HG03066 (cell line): ENCODE measurements around the gene DNAH14.
"Not testable (repeated sequence)": the region's sequence is repeated elsewhere in the genome, so short reads cannot be mapped to it uniquely, and the experiment has no call there.

Experiments used
- ATAC-seq: cut with Tn5 transposase; IDR thresholded peaks from one replicate; pipeline ENCODE4 v1.9.1; 2021; ENCODE audit warnings: low read depth; ENCODE audit not compliant: unreplicated experiment

Gene DNAH14

DNA sequence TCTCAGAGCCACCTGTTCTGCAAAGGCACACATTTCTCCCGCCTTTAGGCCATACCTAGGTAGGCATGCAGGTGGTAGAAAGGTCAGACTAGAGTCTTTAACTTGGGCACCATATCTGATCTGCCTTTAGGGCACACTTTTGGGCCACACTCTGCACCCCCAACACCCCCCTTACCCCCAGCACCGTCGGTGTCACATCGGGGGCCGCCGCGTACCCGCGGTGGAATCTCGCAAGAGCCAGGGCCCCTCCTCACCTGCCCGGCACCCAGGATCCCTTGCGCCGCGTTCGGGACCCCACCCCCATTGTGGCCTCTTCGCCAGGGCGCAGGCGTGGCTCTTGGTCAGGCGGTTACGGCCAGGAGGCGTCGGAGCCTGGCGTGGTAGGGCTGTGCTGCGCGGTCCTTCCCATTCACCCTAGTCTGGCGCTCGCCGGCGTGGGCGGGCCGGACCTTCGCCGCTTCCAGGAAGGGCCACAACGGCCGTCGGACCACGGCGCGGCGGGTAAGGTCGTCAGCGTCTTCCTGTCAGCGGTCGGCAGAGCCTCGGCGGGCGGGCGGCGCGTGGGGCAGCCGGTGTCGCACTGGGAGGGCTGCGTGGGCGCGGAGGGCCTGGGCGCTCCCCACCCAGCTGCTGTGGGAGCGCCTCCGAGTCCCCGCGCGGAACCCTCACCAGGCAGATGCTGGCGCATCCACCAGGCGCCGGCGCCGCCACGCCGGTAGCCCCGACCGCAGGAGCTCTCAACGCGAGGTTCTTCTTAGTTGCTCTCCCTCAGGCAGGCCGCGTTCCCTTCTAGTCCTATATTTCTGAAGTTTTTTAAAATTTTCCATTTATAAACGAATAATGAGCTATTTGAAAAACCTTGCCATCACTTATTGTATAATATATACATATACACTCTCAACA, at the start of gene DNAH14:
TSS of gene DNAH14 (plus strand) at position 341 of the 903 bp plus-strand sequence. CDS start 23,028 bp downstream, outside the sequence.
- no peak for ATAC-seq

- ATAC-seq, result no peak
Observed at GRCh38 chr1:224880593-224881307, 48.7 kb upstream of the DNAH14 start.

DNA sequence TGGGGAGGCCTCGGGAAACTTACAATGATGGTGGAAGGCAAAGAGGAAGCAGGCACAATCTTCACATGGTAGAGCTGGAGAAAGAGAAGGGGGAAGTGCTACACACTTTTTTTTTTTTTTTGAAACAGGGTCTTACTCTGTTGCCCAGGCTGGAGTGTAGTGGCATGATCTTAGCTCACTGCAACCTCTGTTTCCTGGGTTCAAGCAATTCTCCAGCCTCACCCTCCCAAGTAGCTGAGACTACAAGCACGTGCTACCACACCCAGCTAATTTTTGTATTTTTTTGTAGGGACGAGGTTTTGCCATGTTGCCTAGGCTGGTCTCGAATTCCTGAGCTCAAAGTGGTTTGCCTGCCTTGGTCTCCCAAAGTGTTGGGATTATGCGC, 48.2 kb upstream of the DNAH14 start:
- not testable (repeated sequence) for ATAC-seq

- no peak for ATAC-seq
Observed at GRCh38 chr1:224881762-224882211, 47.7 kb upstream of the DNAH14 start.

GRCh38 chr1:224882264-224882663, 47.2 kb upstream of the DNAH14 start:
- no peak for ATAC-seq

GRCh38 chr1:224883091-224883490, 46.4 kb upstream of the DNAH14 start:
- no peak for ATAC-seq

DNA sequence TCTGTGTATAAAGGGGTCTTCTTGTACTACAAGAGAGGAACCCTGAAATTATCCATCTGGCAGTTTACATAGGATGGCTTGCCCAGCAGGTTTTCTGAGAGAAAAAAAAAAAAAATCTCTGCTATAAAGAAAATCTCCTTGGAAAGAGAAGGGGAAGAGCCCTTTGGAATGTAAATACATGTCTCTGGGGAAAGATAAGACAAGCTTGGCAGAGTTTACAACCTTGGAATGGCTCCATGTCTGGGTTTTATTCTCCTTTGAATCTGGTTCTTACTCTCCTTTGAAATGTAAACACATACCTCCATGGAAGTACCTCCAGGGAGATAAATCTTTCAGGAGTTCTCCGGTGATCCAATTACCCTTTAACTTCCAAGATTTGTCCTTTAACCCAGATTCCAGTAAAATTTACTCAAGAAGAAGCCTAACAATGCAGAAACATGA, 45.1 kb upstream of the DNAH14 start:
- ATAC-seq, result no peak

DNA sequence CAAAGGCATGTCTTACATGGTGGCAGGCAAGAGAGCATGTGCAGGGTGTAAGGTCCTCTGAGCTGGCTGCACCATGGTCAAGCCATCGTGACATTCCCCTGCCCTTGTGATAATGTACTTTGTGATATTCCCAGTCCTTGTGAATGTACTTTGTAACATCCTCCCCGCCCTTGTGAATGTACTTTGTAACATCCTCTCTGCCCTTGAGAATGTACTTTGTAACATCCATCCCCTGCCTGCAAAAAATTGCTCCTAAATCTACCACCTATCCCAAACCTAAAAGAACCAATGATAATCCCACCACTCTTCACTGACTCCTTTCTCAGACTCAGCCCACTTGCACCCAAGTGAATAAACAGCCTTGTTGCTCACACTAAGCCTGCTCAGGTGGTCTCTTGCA, 44.1 kb upstream of the DNAH14 start:
- not testable (repeated sequence) for ATAC-seq

- ATAC-seq, result no peak
Observed at GRCh38 chr1:224894915-224895314, 34.6 kb upstream of the DNAH14 start.

GRCh38 chr1:224896130-224896781, 33.2 kb upstream of the DNAH14 start:
- no peak for ATAC-seq

GRCh38 chr1:224897529-224898327, 31.7 kb upstream of the DNAH14 start:
- no peak for ATAC-seq

DNA sequence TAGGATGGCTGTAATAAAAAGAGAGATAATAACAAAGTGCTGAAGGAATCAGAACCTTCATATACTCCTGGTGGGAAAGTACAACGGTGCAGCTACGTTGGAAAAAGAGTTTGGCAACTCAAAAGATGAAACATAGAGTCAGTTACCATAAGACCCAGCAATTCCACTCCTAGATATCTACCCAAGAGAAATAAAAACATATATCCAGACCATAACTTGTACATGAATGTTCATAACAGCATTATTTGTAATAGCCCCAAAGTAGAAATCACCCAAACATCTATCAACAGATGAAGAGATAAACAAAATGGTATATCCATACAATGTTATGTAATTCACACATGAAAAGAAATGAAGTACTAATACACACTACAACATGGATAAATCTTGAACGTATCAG, 30.5 kb upstream of the DNAH14 start:
- no peak for ATAC-seq

DNA sequence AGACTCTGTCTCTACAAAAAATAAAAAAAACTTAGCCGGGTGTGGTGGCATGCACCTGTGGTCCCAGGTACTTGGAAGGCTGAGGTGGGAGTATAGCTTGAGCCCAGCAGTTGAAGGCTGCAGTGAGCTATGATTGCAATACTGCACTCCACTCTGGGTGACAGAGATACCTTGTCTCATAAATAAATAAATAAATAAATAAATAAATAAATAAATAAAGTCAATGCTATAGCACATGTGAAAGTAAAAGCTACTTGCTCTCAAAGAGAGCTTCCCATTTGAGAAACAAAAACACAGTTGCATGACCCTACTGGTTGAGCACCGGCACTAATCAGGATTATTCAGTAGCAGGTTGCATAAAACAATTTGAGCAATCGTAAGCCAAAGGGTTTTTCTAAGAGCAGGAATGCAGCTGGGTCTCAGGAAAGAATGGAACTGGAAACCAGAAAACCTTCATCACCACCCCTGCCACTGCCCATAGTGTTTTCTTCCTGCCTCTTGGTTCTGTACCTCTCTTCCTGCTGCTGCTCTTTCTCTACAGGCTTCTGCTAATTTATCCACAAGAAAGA, 29.3 kb upstream of the DNAH14 start:
- no peak for ATAC-seq

- no peak for ATAC-seq
Observed at GRCh38 chr1:224901087-224901810, 28.2 kb upstream of the DNAH14 start.

- no peak for ATAC-seq
Observed at GRCh38 chr1:224903955-224904354, 25.5 kb upstream of the DNAH14 start.

DNA sequence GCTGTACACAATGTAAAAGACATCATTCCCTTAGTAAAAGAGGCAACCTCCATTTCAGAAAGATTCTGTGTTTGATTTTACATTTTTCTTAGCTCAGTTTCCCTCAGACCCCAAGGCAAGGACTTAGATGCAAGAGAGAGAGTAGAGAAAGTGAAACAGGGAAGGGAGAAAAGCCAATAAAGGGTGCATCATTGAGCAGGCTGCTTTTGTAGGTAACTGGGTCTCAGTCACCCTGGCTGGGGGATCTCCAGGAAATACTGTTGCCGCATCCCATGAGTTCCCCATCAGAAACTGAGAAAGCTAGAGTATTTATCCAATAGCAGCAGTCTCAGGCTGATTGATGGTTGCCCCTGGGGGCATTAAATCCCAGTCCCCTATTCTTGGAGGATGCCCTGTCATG, 23.1 kb upstream of the DNAH14 start:
- no peak for ATAC-seq

DNA sequence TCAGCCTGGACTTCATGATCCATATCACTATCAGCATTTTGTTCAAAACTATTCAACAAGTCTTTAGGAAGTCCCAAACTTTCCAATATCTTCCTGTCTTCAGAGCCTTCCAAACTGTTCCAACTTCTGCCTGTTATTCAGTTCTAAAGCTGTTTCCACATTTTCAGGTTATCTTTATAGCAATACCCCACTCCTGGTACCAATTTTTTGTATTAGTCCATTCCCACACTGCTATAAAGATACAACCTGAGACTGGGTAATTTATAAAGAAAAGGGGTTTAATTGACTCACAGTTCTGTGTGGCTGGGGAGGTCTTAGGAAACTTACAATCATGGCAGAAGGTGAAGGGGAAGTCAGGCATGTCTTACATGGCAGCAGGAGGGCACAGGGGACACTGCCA, 18.3 kb upstream of the DNAH14 start:
- ATAC-seq, result no peak

DNA sequence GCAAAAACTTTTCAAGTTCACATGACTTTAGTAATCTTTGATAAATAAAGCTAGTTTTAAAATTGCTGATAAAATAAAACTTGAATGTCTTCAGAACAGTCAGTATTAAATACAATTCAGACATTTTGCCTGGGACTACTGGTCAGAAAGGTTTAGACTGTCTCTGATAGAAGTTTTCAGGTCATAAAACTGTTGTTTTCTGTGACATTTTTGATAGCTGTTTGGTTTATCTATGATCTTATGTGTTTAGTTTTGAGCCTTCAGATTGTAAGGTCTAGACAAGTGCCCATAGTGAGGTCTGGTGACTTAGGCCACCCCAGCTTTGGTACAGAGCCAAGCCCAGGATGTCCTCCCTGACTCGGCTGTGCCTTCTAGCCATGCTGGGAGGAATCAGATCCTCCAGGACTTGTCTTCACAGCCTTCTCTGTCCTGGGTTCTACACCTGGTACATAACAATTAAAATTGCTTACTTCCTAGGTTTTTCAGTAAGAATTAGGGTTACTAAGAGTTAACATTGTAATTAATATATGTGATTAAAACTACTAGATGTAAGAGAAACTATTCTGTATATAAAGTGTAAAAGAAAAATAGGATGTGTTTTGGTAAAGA, 15.1 kb upstream of the DNAH14 start:
- ATAC-seq, result no peak

DNA sequence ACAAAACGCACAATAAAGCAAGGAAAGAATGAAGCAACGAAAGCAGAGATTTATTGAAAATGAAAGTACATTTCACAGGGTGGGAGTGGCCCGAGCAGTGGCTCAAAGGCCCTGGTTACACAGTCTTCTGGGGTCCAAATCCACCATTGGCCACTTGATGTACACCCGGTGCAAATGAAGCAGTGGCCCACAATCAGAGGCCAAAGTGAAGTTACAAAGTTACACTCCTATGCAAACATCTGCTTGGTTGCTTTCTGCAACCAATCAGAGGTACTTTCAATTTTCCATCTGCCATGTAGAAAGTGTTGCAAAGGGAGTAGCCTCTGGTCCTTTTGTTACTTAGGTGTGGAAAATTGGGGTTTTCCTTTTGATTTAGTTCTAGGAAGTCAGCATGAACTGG, 10.0 kb upstream of the DNAH14 start:
- ATAC-seq, result no peak
